GM20000 (cell line): Measurements from ENCODE around the gene HOXB8.

Source experiments
- DNase-seq: peaks from one replicate; pipeline ENCODE4 v3.0.0; 2012; ENCODE audit warnings: low spot score
- TF ChIP-seq, protein P1 (sequence below): IDR thresholded peaks from 2 replicates; pipeline ENCODE4 v1.5.1; 2012; ENCODE audit warnings: mild to moderate bottlenecking, control low read depth; ENCODE audit errors: extremely low read depth, missing control alignments

The HOXB8 gene

DNA sequence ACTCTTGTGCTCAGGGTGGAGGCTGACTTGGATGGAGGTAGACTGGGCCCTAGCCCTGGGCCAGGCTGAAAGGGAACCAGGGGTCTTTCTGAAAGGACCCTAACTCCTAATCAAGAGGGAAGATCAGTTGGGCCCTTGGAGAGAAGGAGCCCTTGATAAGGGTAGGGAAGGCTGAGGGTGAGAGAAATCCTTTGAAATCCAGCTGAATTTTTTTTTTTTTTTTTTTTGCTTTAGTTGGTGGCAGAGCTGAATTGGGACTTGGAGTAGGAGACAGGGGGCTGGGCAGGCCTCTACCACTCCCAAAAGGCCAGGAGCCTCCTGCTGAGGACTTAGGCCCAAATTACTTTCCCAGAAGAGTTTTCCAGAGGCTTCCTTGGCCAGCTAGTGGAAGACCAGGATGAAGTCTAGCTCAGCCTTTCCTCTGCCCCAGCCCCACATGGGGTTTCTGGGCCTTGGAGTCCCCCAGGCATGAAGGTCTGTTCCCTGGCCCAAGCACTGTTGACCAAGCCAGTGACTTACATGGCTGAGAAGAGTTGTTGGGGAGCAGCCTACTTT, 24.4 kb downstream of the HOXB8 start:
- TF ChIP-seq, protein P1, sequence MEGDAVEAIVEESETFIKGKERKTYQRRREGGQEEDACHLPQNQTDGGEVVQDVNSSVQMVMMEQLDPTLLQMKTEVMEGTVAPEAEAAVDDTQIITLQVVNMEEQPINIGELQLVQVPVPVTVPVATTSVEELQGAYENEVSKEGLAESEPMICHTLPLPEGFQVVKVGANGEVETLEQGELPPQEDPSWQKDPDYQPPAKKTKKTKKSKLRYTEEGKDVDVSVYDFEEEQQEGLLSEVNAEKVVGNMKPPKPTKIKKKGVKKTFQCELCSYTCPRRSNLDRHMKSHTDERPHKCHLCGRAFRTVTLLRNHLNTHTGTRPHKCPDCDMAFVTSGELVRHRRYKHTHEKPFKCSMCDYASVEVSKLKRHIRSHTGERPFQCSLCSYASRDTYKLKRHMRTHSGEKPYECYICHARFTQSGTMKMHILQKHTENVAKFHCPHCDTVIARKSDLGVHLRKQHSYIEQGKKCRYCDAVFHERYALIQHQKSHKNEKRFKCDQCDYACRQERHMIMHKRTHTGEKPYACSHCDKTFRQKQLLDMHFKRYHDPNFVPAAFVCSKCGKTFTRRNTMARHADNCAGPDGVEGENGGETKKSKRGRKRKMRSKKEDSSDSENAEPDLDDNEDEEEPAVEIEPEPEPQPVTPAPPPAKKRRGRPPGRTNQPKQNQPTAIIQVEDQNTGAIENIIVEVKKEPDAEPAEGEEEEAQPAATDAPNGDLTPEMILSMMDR = no peak
- DNase-seq = no peak

- DNase-seq = no peak
- TF ChIP-seq, protein P1 = no peak
Observed at GRCh38 chr17:48589831-48590606, 25.1 kb downstream of the HOXB8 start, which contains the start of gene HOXB3. TSS of gene HOXB3 (minus strand) at chr17:48590241. CDS start at chr17:48552474, 37,767 bp downstream.

DNA sequence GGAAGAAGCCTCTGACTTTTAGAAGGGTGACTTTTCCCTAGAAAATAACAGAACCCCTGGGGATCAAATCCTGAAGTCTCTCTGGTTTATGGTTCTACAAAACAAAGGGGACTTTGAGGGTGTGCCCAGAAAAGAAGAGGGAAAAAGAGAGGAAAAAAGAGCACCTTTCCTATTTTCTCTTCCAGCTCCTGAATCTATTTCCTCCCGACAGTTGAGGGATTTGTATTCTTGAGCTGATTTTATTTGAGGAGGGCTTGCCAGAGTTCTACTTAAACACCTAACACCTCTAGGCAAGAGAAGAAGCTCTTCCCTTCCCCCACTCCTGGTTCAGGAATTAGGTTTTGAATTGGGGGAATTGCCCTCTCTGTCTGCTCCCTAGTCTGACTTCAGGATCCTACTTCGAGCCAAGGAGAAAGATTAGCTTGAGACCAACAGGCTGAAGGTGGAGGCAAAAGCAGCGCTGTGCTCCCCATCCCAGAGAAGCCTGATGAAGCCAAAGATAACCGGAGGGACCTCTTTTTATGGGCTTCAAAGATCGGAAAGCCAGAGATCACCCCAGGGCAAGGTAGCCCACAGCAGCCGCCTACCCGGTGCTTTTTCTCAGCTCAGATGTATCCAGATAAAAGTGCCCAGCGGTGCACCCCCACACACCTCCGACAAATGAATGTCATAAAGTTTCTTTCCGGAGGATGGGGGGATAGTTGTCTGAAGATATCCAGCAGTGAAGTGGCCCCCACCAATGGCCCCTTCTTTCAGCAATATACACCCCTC, 25.8 kb downstream of the HOXB8 start:
- TF ChIP-seq, protein P1 = no peak
- no peak for DNase-seq

GRCh38 chr17:48588528-48588927, 26.6 kb downstream of the HOXB8 start:
- no peak for DNase-seq
- TF ChIP-seq, protein P1 = no peak

- TF ChIP-seq, protein P1 = no peak
- no peak for DNase-seq
Observed at GRCh38 chr17:48588074-48588415, 27.0 kb downstream of the HOXB8 start.

DNA sequence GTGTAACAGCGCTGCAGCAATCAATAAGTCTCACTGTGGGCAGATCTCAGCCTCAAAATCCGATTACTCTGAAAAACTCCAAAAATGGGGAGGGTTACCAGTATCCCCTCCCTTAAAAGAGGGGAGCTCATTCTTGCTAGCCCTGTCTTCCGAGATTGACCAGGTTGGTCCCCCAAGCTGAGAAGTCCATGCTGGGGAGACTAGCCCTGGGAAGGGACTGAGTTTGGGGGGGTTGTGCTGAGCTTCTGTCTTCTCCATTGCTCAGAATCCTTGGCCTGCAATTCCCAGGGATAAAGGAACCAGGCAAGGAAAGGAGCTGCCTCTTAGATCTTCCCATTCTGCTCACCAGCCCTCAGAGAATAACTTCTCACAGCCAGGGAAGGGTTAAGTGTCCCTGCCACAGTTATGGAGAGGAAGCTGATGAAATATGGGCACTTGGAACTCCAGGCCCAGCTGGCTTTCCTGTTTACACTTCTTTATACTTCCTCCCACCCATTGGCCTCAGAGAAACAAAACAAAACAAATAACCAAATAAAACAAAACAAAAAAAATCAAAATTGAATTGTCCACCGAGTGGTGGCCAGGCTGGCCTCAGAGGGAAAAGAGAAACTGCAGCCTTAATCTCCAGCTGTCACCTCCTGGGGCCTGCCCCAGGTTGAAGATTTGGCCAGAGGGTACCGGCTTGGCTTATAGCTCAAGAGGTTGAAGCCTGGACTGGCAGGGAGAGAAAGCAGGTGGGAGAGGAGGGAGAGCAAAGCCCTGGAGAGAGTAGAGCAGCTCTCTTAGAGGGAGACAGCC, 27.6 kb downstream of the HOXB8 start:
- TF ChIP-seq, protein P1 = no peak
- DNase-seq = no peak
